IMR-90 (cell line): ENCODE results near the gene BCLAF1. TPM values are rescaled to one million over a fixed set of nuclear protein-coding genes. Genes with fewer than 3 reads are reported as not detected.

Experiments
- ATAC-seq: fragments of 200-7000 bp; cut with Tn5 transposase; 2 replicates; pipeline ENCODE4 v1.9.1; 2020; ENCODE audit warnings: low read depth, mild to moderate bottlenecking, moderate library complexity
- BruUV-seq: library from RNA; stranded (reverse); fragments of 400-500 nt; replicated peaks from 2 replicates; lab custom pipeline; 2021; lab: Mats Ljungman, UMichigan
- CTCF ChIA-PET: fragments of 300-600 bp; formaldehyde crosslinking; extraction: SDS; loops from one replicate; lab custom pipeline; 2021; ENCODE audit warnings: antibody characterized with exemption; lab: Yijun Ruan, JAX
- POLR2A ChIA-PET: fragments of 300-600 bp; sonication (Branson Sonifier 250); formaldehyde crosslinking; loops from one replicate; lab custom pipeline; 2022; ENCODE audit warnings: antibody characterized with exemption; ENCODE audit not compliant: unreplicated experiment; lab: Charles Lee
- DNase-seq: peaks from one replicate; pipeline ENCODE4 v3.0.0; 2013
- H2AFZ ChIP-seq: replicated peaks from 2 replicates; pipeline ENCODE3; 2013; ENCODE audit warnings: low read length, mild to moderate bottlenecking; ENCODE audit not compliant: poor library complexity
- H2AK5ac ChIP-seq: 2 replicates; pipeline ENCODE4 v1.6.1; 2013; ENCODE audit warnings: low read depth, low read length, inconsistent platforms
- H2AK9ac ChIP-seq: replicated peaks from 2 replicates; pipeline ENCODE3; 2013; ENCODE audit warnings: mild to moderate bottlenecking, low read depth, low read length, moderate library complexity; ENCODE audit not compliant: poor library complexity
- H2BK120ac ChIP-seq: 2 replicates; pipeline ENCODE4 v1.6.1; 2013; ENCODE audit warnings: low read depth, low read length, inconsistent platforms
- H2BK15ac ChIP-seq: 3 replicates; pipeline ENCODE4 v1.6.1; 2013; ENCODE audit warnings: low read depth, low read length, inconsistent platforms
- H2BK20ac ChIP-seq: 2 replicates; pipeline ENCODE4 v1.6.1; 2013; ENCODE audit warnings: low read depth, mild to moderate bottlenecking, inconsistent platforms, low read length, moderate library complexity
- H2BK5ac ChIP-seq: 2 replicates; pipeline ENCODE4 v1.6.1; 2013; ENCODE audit warnings: mild to moderate bottlenecking, low read depth, low read length, inconsistent platforms; ENCODE audit not compliant: poor library complexity, severe bottlenecking
- H3K14ac ChIP-seq: replicated peaks from 2 replicates; pipeline ENCODE4 v1.6.1; 2013; ENCODE audit warnings: low read depth, low read length, inconsistent platforms
- H3K18ac ChIP-seq: 2 replicates; pipeline ENCODE4 v1.6.1; 2013; ENCODE audit warnings: low read depth, low read length, control low read depth
- H3K23ac ChIP-seq: 2 replicates; pipeline ENCODE4 v1.6.1; 2013; ENCODE audit warnings: low read depth, low read length, inconsistent platforms
- H3K27ac ChIP-seq: 2 replicates; pipeline ENCODE4 v1.5.1; 2013; ENCODE audit warnings: mild to moderate bottlenecking, control low read depth, low read length; ENCODE audit not compliant: insufficient read depth
- H3K27me3 ChIP-seq: 2 replicates; pipeline ENCODE4 v1.6.1; 2013; ENCODE audit warnings: low read length; ENCODE audit not compliant: control insufficient read depth, insufficient read depth
- H3K36me3 ChIP-seq: 2 replicates; pipeline ENCODE4 v1.6.1; 2013; ENCODE audit warnings: low read length, mixed read lengths; ENCODE audit not compliant: control insufficient read depth, insufficient read depth
- H3K4ac ChIP-seq: 2 replicates; pipeline ENCODE4 v1.6.1; 2013; ENCODE audit warnings: low read depth, low read length, inconsistent platforms
- H3K4me1 ChIP-seq: 2 replicates; pipeline ENCODE4 v1.6.1; 2013; ENCODE audit warnings: low read length, mixed read lengths; ENCODE audit not compliant: control insufficient read depth, insufficient read depth
- H3K4me2 ChIP-seq: 2 replicates; pipeline ENCODE4 v1.6.1; 2013; ENCODE audit warnings: low read depth, mild to moderate bottlenecking, control low read depth, low read length, moderate library complexity
- H3K4me3 ChIP-seq: 2 replicates; pipeline ENCODE4 v1.5.1; 2013; ENCODE audit warnings: low read depth, mild to moderate bottlenecking, control low read depth, low read length, moderate library complexity; ENCODE audit not compliant: insufficient read depth
- H3K56ac ChIP-seq: 2 replicates; pipeline ENCODE4 v1.6.1; 2013; ENCODE audit warnings: low read length, inconsistent platforms; ENCODE audit not compliant: insufficient read depth; ENCODE audit errors: extremely low read depth
- H3K79me1 ChIP-seq, 2 experiments: 2 replicates each; pipeline ENCODE4 v1.6.1; 2013; ENCODE audit warnings: low read length in 2 of 2, inconsistent platforms in 1 of 2, low read depth in 1 of 2
- H3K9ac ChIP-seq: 2 replicates; pipeline ENCODE4 v1.6.1; 2013; ENCODE audit warnings: low read depth, low read length, control low read depth
- H3K9me1 ChIP-seq: 2 replicates; pipeline ENCODE4 v1.6.1; 2013; ENCODE audit warnings: low read length, inconsistent platforms; ENCODE audit not compliant: insufficient read depth
- H3K9me3 ChIP-seq: 2 replicates; pipeline ENCODE4 v1.6.1; 2013; ENCODE audit warnings: low read length; ENCODE audit not compliant: control insufficient read depth, insufficient read depth
- H4K20me1 ChIP-seq: 2 replicates; pipeline ENCODE4 v1.6.1; 2013; ENCODE audit warnings: low read length, inconsistent platforms; ENCODE audit not compliant: insufficient read depth
- H4K5ac ChIP-seq: 2 replicates; pipeline ENCODE4 v1.6.1; 2013; ENCODE audit warnings: mild to moderate bottlenecking, low read depth, low read length, control low read depth
- H4K8ac ChIP-seq, 2 experiments: 2 replicates each; pipeline ENCODE4 v1.6.1; 2013; ENCODE audit warnings: low read depth in 2 of 2, low read length in 2 of 2, control low read depth in 1 of 2, inconsistent platforms in 1 of 2
- H4K91ac ChIP-seq: 2 replicates; pipeline ENCODE4 v1.6.1; 2013; ENCODE audit warnings: low read depth, low read length, inconsistent platforms; ENCODE audit not compliant: insufficient read depth
- BHLHE40 ChIP-seq: fragments of 150-350 bp; IDR thresholded peaks from 2 replicates; pipeline ENCODE4 v1.6.1; 2016; ENCODE audit warnings: mild to moderate bottlenecking, low read depth, low read length
- CHD1 ChIP-seq: IDR thresholded peaks from 2 replicates; pipeline ENCODE4 v1.6.1; 2012; ENCODE audit warnings: low read depth, low read length, improper control_type of control experiment
- MAFK ChIP-seq: IDR thresholded peaks from 2 replicates; pipeline ENCODE4 v1.6.1; 2012; ENCODE audit warnings: low read depth, low read length, improper control_type of control experiment
- MAZ ChIP-seq: IDR thresholded peaks from 2 replicates; pipeline ENCODE4 v1.6.1; 2012; ENCODE audit warnings: low read depth, mild to moderate bottlenecking, low read length, improper control_type of control experiment, moderate library complexity, borderline replicate concordance
- MXI1 ChIP-seq: IDR thresholded peaks from 2 replicates; pipeline ENCODE4 v1.6.1; 2012; ENCODE audit warnings: low read depth, mild to moderate bottlenecking, low read length, moderate library complexity, borderline replicate concordance
- NFE2L2 ChIP-seq: fragments of 150-350 bp; IDR thresholded peaks from 2 replicates; pipeline ENCODE4 v1.6.1; 2016; ENCODE audit warnings: low read depth, mild to moderate bottlenecking, low read length
- POLR2A ChIP-seq: IDR thresholded peaks from 2 replicates; pipeline ENCODE4 v1.6.1; 2012; ENCODE audit warnings: mild to moderate bottlenecking, low read depth, low read length
- RAD21 ChIP-seq: IDR thresholded peaks from 2 replicates; pipeline ENCODE4 v1.6.1; 2012; ENCODE audit warnings: low read length, improper control_type of control experiment
- RCOR1 ChIP-seq: IDR thresholded peaks from 2 replicates; pipeline ENCODE4 v1.6.1; 2012; ENCODE audit warnings: mild to moderate bottlenecking, low read length, improper control_type of control experiment; ENCODE audit not compliant: insufficient replicate concordance
- RFX5 ChIP-seq: IDR thresholded peaks from 2 replicates; pipeline ENCODE4 v1.8.0; 2012; ENCODE audit warnings: low read depth, mild to moderate bottlenecking, low read length, moderate library complexity
- SMC3 ChIP-seq: fragments of 150-350 bp; IDR thresholded peaks from 2 replicates; pipeline ENCODE4 v1.6.1; 2016; ENCODE audit warnings: low read depth, mild to moderate bottlenecking, antibody characterized with exemption, low read length, moderate library complexity
- USF2 ChIP-seq: fragments of 150-350 bp; IDR thresholded peaks from 2 replicates; pipeline ENCODE4 v1.6.1; 2017; ENCODE audit warnings: mild to moderate bottlenecking, antibody characterized with exemption, low read length, low read depth
- WGBS, 2 experiments: methylation state at CpG; one replicate each; pipeline versions ENCODE4 v1.1.5 to v1.1.7; 2013; ENCODE audit warnings: missing lambda C conversion rate in 2 of 2; ENCODE audit not compliant: insufficient read length in 1 of 2; ENCODE audit errors: extremely low coverage in 2 of 2; 5-methylcytosine and 5-hydroxymethylcytosine counted together
- dilution Hi-C: fragments of 300-500 bp; cut with HindIII; formaldehyde crosslinking; loops from one replicate; pipeline ENCODE4 v1.14.3; 2018; ENCODE audit warnings: low sequenced_read_pairs; ENCODE audit not compliant: unreplicated experiment
- in situ Hi-C: fragments of 300-500 bp; cut with MboI; formaldehyde crosslinking; loops from 3 replicates; pipeline ENCODE4 v1.14.3; 2019; ENCODE audit warnings: low sequenced_read_pairs, inconsistent platforms, mixed read lengths
- intact Hi-C: fragments of 100-400 bp; cut with micrococcal nuclease; formaldehyde crosslinking; loops from 2 replicates; pipeline ENCODE4 v1.10.0; 2022
- polyA plus RNA-seq, 3 experiments: library from polyadenylated mRNA; depleted of rRNA; stranded (reverse); fragments of >200 nt; gene quantifications; 2 replicates each; pipeline ENCODE4 v1.2.3, GENCODE V29; 2012; ENCODE audit warnings: low replicate concordance in 1 of 3
- total RNA-seq: library from RNA; depleted of rRNA; stranded (reverse); fragments of >200 nt; gene quantifications from 2 replicates; pipeline ENCODE4 v1.2.3, GENCODE V29; 2012

Gene BCLAF1
- total and polyA plus RNA-seq, 2 of the 4 experiments (the other 2 are of a cell fraction) = 34.0 to 141 TPM

GRCh38 chr6:136210398-136211165 is 79.1 kb downstream of the BCLAF1 start:
- no CpG with 5 or more reads among the region's 13 CpGs for WGBS, 2 experiments

More at GRCh38 chr6:136210398-136211165, 79.1 kb downstream of the BCLAF1 start:
- Histone ChIP-seq H2BK5ac (no peak overlapping the region), H3K27ac (no peak overlapping the region), H2BK15ac (no peak overlapping the region), H3K9ac (no peak overlapping the region), H2BK120ac (no peak overlapping the region), H4K5ac (no peak overlapping the region), H3K79me1 (no peaks in the 10 kb centered on the region), H3K9me1 (no peaks in the 10 kb centered on the region), H3K27me3 (no peaks in the 10 kb centered on the region), H3K4me3 (no peak overlapping the region), H2AK9ac (no peak overlapping the region), H3K4ac (no peak overlapping the region), H2AFZ (no peak overlapping the region), H3K9me3 (no peaks in the 10 kb centered on the region), H3K23ac (no peak overlapping the region), H3K4me2 (no peak overlapping the region), H4K8ac (no peak overlapping the region), H3K56ac (no peak overlapping the region), H4K20me1 (no peaks in the 10 kb centered on the region), H3K36me3 (no peaks in the 10 kb centered on the region), H4K91ac (no peak overlapping the region), H2BK20ac (no peak overlapping the region), H2AK5ac (no peak overlapping the region), H3K4me1 (peaks cover 2% of the 10 kb centered on the region; the same call in 1 of the 2 replicates), H3K14ac (no peak overlapping the region), H3K18ac (no peak overlapping the region)
- BruUV-seq = no TSS peak
- ChIA-PET POLR2A (no interaction called here), CTCF (no interaction called here)
- DNase-seq = no peak
- in situ Hi-C loops (no loop called here), dilution Hi-C loops (no loop called here), intact Hi-C loops (no loop called here)
- TF ChIP-seq SMC3 = no peak
- no peak for TF ChIP-seq BHLHE40
- TF ChIP-seq NFE2L2 = no peak
- TF ChIP-seq MAFK = no peak
- no peak for TF ChIP-seq RFX5
- TF ChIP-seq USF2 = no peak
- no peak for TF ChIP-seq CHD1
- TF ChIP-seq RAD21 = no peak
- no peak for TF ChIP-seq POLR2A
- no peak for TF ChIP-seq MXI1
- no peak for TF ChIP-seq MAZ
- TF ChIP-seq RCOR1 = no peak
- no peak for ATAC-seq
